Keratinocyte (primary cell): ENCODE measurements around the gene GP1BB. TPM values are rescaled to one million over a fixed set of nuclear protein-coding genes. Genes with fewer than 3 reads are reported as not detected.

ENCODE experiments used
- DNase-seq: peaks from one replicate; pipeline ENCODE4 v3.0.0-alpha.2; 2011; ENCODE audit warnings: low read depth, missing footprints, low spot score
- FAIRE-seq: peaks from 2 replicates; lab custom pipeline; 2011; peaks lifted over from hg19 to GRCh38; lab: Jason Lieb, UNC
- H2AFZ ChIP-seq: 2 replicates; pipeline ENCODE4 v1.6.0; 2012; ENCODE audit warnings: low read length, control low read depth, inconsistent platforms; ENCODE audit not compliant: control insufficient read depth
- H3K27ac ChIP-seq: 2 replicates; pipeline ENCODE4 v1.5.1; 2011; ENCODE audit warnings: low read length; ENCODE audit not compliant: control insufficient read depth, insufficient read depth
- H3K27me3 ChIP-seq: 3 replicates; pipeline ENCODE4 v1.6.0; 2011; ENCODE audit warnings: low read length; ENCODE audit not compliant: control insufficient read depth, insufficient read depth; ENCODE audit errors: extremely low read depth
- H3K36me3 ChIP-seq, 2 experiments: 2 replicates in 1 of 2; 3 replicates in 1 of 2; pipeline ENCODE4 v1.5.1; 2011; ENCODE audit warnings: low read length in 2 of 2, mild to moderate bottlenecking in 1 of 2; ENCODE audit not compliant: control insufficient read depth in 2 of 2, insufficient read depth in 2 of 2; ENCODE audit errors: extremely low read depth in 1 of 2
- H3K4me1 ChIP-seq: 3 replicates; pipeline ENCODE4 v1.5.1; 2011; ENCODE audit warnings: low read length; ENCODE audit not compliant: control insufficient read depth, insufficient read depth; ENCODE audit errors: extremely low read depth
- H3K4me2 ChIP-seq: 3 replicates; pipeline ENCODE4 v1.6.0; 2011; ENCODE audit warnings: low read depth, low read length; ENCODE audit not compliant: control insufficient read depth, insufficient read depth; ENCODE audit errors: extremely low read depth
- H3K4me3 ChIP-seq, 3 experiments: fragments of 200-600 bp in 1 of 3; sonication (generic) in 1 of 3; 2 replicates in 2 of 3; 3 replicates in 1 of 3; pipeline ENCODE4 v1.5.1; 2011 to 2016; ENCODE audit warnings: low read length in 3 of 3, mild to moderate bottlenecking in 3 of 3, control low read depth in 2 of 3, inconsistent platforms in 1 of 3, low read depth in 1 of 3, mixed read lengths in 1 of 3, mixed run types in 1 of 3, moderate library complexity in 1 of 3; ENCODE audit not compliant: control insufficient read depth in 2 of 3, insufficient read depth in 2 of 3; ENCODE audit errors: extremely low read depth in 1 of 3
- H3K79me2 ChIP-seq: 2 replicates; pipeline ENCODE4 v1.6.0; 2012; ENCODE audit warnings: low read length; ENCODE audit not compliant: control insufficient read depth, insufficient read depth
- H3K9ac ChIP-seq: 3 replicates; pipeline ENCODE4 v1.6.0; 2011; ENCODE audit warnings: low read length; ENCODE audit not compliant: control insufficient read depth, insufficient read depth; ENCODE audit errors: extremely low read depth
- H3K9me1 ChIP-seq: 3 replicates; pipeline ENCODE4 v1.6.0; 2011; ENCODE audit warnings: low read length; ENCODE audit not compliant: control insufficient read depth, insufficient read depth; ENCODE audit errors: extremely low read depth
- H3K9me3 ChIP-seq: 2 replicates; pipeline ENCODE4 v1.5.1; 2012; ENCODE audit warnings: low read depth, low read length; ENCODE audit not compliant: control insufficient read depth
- H4K20me1 ChIP-seq: 3 replicates; pipeline ENCODE4 v1.6.0; 2011; ENCODE audit warnings: low read length; ENCODE audit not compliant: control insufficient read depth, insufficient read depth; ENCODE audit errors: extremely low read depth
- CTCF ChIP-seq, 3 experiments: IDR thresholded peaks in 1 of 3; conservative IDR thresholded peaks in 1 of 3; optimal IDR thresholded peaks in 1 of 3; 2 replicates in 2 of 3; 3 replicates in 1 of 3; pipeline versions ENCODE3 to v1.5.1; 2011; ENCODE audit warnings: low read length in 3 of 3, mild to moderate bottlenecking in 3 of 3, moderate library complexity in 2 of 3, control low read depth in 1 of 3, inconsistent platforms in 1 of 3; ENCODE audit not compliant: insufficient read depth in 2 of 3; ENCODE audit errors: extremely low read depth in 1 of 3
- EZH2 ChIP-seq: IDR thresholded peaks from one replicate; pipeline ENCODE4 v1.6.1; 2012; ENCODE audit warnings: inconsistent platforms, mild to moderate bottlenecking, low read length, moderate library complexity
- dilution Hi-C: fragments of 300-500 bp; cut with MboI; formaldehyde crosslinking; loops from one replicate; pipeline ENCODE4 v1.7.0; 2020; ENCODE audit warnings: low sequenced_read_pairs; ENCODE audit not compliant: extremely low pct_ligation_motif_present
- polyA plus RNA-seq, 5 experiments: library from polyadenylated mRNA; depleted of rRNA in 3 of 5; stranded (reverse) in 3 of 5; stranded (forward) in 1 of 5; unstranded in 1 of 5; fragments of >200 nt; gene quantifications; 1 replicate in 1 of 5; 2 replicates in 3 of 5; 3 replicates in 1 of 5; pipeline versions ENCODE4 v1.2.1 to v1.2.3, GENCODE V29; 2011 to 2012; ENCODE audit warnings: missing spikeins in 2 of 5, low read depth in 1 of 5, low replicate concordance in 1 of 5

GP1BB gene
- polyA plus RNA-seq, 1 donor (not counting 4 experiments of a cell fraction or from before 2014, with no cell fraction given) = 0.05 TPM

- H3K4me3 ChIP-seq = no peak overlapping the region
- no peak overlapping the region for H3K9ac ChIP-seq
- no peaks in the 10 kb centered on the region for H3K36me3 ChIP-seq
- H3K4me1 ChIP-seq = no peaks in the 10 kb centered on the region
- no peaks in the 10 kb centered on the region for H3K79me2 ChIP-seq
- H4K20me1 ChIP-seq = no peaks in the 10 kb centered on the region
- H3K27ac ChIP-seq = no peak overlapping the region
- no peak overlapping the region for H2AFZ ChIP-seq
- H3K4me2 ChIP-seq = no peak overlapping the region
- no peak for TF ChIP-seq CTCF (optimal IDR thresholded peaks at IDR 0.05 in 1 of 3, IDR thresholded peaks at IDR 0.05 in 1 of 3, conservative IDR thresholded peaks at IDR 0.05 in 1 of 3; ENCODE audit: extremely low read depth in 1 of 3, insufficient read depth in 2 of 3, low read length in 3 of 3)
- TF ChIP-seq EZH2 = no peak
- no peaks in the 10 kb centered on the region for H3K9me1 ChIP-seq
- no peaks in the 10 kb centered on the region for H3K27me3 ChIP-seq
- dilution Hi-C loops = no loop called here
- H3K9me3 ChIP-seq = no peaks in the 10 kb centered on the region
- no peak for DNase-seq
- no peak for FAIRE-seq
Measured at GRCh38 chr22:19740586-19740985, 17.2 kb downstream of the GP1BB start.

GRCh38 chr22:19741053-19741452, 17.7 kb downstream of the GP1BB start:
- no peaks in the 10 kb centered on the region for H3K36me3 ChIP-seq
- no peaks in the 10 kb centered on the region for H3K4me1 ChIP-seq
- H4K20me1 ChIP-seq = no peaks in the 10 kb centered on the region
- H3K79me2 ChIP-seq = no peaks in the 10 kb centered on the region
- H3K9ac ChIP-seq = no peak overlapping the region
- no peak overlapping the region for H3K27ac ChIP-seq
- no peaks in the 10 kb centered on the region for H3K9me1 ChIP-seq
- dilution Hi-C loops = no loop called here
- TF ChIP-seq EZH2 (no peak), CTCF (optimal IDR thresholded peaks at IDR 0.05 in 1 of 3, IDR thresholded peaks at IDR 0.05 in 1 of 3, conservative IDR thresholded peaks at IDR 0.05 in 1 of 3; ENCODE audit: extremely low read depth in 1 of 3, insufficient read depth in 2 of 3, low read length in 3 of 3) (no peak)
- no peak for FAIRE-seq
- no peak for DNase-seq
- no peak overlapping the region for H2AFZ ChIP-seq
- no peaks in the 10 kb centered on the region for H3K27me3 ChIP-seq
- no peak overlapping the region for H3K4me3 ChIP-seq
- no peak overlapping the region for H3K4me2 ChIP-seq
- H3K9me3 ChIP-seq = no peaks in the 10 kb centered on the region
